DMS153 (cell line): ENCODE data around the gene GGTLC2.
"Not testable (repeated sequence)": the region's sequence is repeated elsewhere in the genome, so short reads cannot be mapped to it uniquely, and the experiment has no call there.

Source experiments
- DNase-seq: peaks from one replicate; lab custom pipeline; 2025; lab: John Stamatoyannopoulos, UW

GGTLC2 gene

DNA sequence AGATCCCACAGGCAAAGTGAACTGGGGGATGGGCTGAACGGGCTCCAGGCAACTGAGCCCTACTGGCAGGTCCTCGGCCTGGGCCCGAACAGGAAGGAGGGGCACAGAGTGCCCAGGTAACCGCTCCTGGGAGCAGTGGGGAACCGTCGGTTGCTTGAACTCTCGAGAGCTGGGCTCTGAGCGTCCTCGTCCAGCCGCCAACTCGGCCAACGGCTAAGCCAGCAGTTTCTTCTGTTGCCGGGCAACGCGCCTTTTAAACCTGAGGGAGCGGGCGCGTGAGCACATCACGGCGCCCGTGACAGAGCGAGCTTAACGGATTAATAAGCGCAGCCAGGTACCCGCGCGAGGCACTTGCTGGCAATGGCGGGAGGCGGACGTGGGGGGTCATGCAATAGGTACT, at the start of gene GGTLC2:
TSS of gene GGTLC2 (plus strand) at position 301 of the 400 bp plus-strand sequence. CDS start 1,732 bp downstream, outside the sequence.
- not testable (repeated sequence) for DNase-seq

DNA sequence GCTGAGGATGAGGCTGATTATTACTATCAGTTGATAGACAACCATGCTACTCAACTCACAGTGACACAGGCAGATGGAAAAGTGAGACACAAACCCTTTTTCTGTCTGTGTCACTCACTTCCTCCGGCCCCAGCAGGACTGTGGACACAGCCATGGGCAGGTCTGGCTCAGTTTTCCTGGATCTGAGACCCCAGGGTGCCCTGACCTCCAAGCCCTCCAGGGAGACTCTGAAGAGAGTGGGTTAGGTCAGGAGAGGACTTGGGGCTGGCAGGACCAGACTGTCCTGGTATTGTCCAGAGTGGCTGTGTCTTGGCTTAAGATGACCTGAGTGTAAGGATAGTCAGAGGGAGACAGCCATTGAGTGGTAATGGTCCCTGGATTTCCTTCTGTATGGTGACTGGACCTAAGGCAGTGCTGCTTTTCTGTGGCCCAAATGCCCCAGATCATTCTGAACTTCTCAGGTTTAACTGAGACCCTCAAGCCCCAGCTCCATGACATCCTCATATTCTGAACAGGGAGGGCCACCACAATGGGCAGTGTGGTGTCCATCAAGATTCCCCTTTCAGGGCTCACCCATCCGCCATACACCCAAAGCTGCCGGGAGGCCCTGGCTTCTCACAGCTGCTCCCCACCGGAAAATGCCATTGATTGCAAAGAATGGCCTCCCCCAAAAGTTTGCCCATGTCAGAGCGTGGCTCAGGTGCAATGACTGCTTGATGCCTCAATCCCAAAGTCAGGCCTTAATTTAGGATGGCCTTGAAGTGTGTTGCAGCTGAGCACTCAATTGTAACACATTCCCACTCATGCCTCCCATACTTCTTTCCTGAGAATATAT, 49.2 kb upstream of the GGTLC2 start:
- DNase-seq, result no peak

DNA sequence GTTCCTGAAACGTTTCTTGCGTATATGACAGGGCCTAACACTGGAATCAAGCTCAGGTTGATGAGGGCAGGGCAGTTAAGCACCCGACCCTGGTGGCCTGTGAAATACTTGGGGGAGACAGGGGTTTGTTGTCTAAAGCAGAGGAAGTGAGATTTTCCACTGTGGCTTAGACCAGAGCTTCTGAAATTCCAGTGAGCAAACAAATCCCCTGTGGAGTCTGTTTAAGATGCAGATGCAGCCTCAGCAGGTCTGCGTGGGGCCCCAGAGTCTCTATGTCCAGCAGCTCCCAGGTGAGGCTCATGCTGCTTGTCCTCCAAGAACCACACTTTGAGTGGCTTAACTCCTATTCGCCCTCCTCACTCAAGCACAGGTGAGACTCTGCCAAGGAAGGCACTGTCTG, 46.3 kb upstream of the GGTLC2 start:
- no peak for DNase-seq

DNA sequence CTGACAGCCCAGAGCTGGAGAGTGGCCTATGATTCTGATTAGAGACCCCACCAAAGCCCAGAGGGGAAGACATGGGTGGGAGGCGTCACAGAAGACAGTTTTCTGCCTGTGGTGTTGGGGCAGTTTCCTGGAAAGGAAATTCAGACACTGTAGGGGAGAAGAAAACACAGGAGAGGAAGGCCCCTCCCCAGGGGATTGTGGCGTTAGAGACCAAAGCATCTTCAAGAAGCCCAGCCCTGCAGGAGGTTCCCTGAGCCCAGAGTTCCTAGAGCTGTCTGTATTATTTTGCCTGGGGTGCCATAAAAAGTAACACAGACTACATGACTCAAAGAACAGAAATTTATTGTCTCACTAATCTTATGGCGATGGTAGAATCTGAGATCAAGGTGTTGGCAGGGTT, 45.2 kb upstream of the GGTLC2 start:
- no peak for DNase-seq

DNA sequence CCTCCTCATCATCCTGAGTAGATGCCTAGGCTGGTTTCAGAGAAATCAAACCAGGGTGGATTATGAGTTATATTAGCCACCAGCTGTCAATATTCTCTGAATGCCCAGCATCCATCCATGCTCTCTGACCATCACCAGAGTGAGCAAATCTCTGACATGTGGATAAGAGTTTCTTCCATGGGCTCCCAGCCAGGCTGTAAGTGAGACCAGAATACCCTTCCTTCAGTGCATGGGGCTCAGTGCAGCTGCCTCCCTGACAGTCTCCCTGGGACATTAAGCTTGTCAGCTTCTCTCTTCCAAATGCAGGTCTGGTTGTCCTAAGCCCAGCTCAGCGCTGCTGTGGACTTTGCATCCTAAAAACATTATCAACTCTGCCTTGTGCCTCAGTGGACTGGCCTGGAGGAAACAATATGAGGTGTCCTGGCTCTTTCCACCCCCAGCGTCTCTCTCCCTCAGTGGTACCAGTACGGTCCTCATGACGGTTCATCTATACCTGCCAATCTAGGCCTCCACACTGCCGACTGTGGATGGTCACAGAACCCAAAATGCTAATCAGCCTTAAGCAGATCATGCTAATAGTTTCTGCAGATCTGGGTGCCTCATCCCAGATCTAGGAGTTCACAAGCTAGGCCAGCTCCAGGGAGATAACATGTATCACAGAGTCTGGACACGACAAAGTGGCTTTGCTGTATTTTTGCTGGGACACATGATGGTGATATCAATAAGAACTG, 43.7 kb upstream of the GGTLC2 start:
- DNase-seq, result no peak

DNA sequence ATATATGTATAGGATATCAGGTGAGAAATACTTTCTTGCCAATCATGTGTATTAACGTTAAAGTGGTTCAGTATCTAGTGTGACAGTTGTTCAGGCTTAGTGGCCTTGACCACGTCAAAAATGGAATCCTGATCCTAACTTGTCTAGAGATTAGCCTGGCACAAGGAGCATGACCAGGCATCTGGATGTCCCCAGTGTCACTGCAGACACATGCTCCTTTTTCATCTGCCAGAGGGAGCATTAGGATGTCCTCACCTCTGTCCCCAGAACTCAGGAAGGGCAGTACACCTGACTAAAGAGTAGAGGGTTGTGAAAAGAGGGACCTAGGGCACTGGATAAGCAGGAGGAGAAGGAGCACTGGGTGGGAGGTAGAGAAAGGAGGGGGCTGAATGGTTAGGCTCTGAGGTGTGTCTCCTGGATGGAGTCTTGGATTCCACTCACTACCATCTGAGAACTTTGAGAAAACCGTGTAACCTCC, 40.9 kb upstream of the GGTLC2 start:
- no peak for DNase-seq

DNA sequence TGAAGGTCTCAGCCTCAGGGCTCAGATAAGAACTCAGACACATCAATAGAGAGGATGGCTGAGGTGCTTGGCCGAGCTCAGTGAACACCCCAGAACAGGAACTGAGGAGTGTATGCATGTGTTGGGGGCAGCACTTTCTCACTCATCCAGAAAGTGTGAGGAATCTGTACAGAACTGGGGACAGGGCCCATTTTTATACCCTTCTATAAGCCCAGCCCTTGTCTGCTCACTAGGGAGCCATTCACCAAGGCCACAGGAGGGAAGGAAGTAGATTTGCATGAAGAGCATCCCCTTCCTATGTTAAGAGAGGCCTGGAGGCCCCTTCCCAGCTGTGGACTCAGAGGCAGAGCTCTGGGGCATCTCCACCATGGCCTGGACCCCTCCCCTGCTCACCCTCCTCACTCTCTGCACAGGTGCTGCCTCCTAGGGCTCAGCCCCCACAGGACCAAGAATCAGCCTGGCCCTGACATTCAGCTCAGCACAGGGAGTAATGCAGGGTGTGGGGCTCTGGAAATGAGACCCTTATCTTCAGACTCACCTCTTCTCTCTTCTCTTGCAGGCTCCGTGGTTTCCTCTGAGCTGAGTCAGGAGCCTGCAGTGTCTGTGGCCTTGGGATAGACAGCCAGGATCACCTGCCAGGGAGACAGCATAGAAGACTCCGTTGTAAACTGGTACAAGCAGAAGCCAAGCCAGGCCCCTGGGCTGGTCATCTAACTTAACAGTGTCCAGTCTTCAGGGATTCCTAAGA, 39.9 kb upstream of the GGTLC2 start:
- no peak for DNase-seq

DNA sequence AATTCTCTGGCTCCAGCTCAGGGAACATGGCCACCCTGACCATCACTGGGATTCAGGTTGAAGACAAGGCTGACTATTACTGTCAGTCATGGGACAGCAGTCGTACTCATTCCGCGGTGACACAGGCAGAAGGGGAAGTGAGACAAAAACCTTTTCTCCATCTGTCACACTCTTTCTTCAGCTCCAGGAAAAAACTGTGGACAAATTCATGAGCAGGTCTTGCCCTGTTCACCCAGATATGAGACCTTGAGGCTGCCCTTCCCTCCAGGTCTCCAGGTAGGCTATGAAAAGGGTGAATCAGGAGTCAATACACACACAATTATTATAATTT, 39.4 kb upstream of the GGTLC2 start:
- no peak for DNase-seq

DNA sequence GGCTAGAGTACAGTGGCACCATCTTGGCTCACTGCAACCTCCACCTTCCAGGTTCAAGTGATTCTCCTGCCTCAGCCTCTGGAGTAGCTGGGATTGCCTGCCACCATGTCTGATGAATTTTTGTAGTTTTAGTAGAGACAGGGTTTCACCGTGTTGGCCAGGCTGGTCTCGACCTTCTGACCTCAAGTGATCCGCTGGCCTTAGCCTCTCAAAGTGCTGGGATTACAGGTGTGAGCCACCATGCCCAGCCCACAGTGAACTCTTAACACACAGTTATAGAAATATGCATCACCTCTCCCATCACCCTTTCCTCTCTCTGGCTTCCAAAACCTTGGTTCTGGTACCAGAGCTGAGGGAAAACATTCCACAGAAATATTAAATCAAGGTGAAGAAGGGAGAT, 36.4 kb upstream of the GGTLC2 start:
- not testable (repeated sequence) for DNase-seq

DNA sequence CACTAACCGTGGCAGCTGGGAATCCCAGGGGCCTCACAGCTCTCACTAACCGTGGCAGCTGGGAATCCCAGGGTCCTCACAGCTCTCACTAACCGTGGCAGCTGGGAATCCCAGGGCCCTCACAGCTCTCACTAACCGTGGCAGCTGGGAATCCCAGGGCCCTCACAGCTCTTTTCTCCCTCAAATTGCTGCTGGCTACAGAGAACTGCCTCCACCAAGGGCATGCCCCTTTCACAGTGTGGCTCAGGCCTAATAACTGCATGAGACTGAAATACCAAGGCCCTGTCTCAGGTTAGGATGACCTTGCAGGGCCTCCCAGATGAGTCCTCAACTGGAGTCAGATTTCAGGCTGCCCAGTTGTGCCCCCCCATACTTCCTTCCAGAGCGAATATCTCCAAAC, 35.1 kb upstream of the GGTLC2 start:
- DNase-seq, result no peak

DNA sequence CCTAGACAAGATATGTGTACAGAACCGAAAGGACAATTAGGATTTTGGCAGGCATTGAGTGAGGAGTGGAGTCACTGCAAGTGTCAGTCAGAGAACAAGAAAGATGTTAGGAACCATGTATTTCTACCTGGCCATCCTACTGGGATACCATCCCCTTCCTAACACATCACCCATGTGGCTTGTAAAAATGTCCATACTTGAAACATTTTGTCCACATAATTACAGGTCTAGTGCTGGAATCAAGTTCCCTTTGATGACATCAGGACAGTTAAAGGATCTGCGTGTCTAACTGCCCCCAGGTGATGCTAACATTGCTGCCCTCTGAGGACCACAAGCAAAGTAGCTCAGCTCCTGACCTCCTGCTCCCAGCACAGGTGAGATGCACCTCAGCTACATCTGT, 31.9 kb upstream of the GGTLC2 start:
- DNase-seq, result no peak

DNA sequence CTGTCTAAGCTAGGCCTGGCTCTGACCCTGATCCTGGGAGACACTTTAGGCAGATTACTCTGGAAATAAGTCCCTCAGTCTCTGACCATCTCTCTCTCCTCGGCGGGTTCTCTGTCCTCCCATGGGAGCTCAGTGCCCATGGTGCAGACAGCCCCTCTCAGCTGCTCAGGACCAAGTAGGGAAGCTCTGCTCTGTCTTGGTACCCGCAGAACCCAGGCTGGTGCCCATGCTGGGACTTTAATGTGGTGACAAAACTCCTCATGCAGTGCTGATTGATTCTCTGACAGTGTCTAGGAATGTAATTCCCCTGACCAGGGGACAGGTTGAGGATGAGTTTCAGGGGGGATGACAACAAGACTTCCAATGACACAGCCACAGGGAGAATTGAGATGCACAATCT, 30.3 kb upstream of the GGTLC2 start:
- DNase-seq, result no peak

DNA sequence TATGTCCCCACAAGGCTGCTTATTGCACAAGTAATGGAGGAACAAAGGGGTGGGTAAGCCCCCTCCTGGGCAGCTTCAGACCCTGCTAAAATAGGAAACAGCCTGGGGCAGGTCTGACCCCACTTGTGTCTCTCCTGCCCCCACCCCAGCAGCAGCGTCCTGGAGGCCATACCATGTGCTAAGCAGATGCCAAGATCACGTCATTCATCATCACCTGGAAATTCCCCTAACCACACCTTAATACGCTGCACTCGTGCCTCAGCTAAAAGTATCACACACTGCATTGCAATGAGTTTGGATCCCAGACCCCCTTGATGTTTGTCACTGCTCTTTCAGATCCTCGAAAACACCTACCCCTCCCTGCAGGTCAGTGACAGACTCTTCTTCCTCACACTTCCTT, 27.8 kb upstream of the GGTLC2 start:
- no peak for DNase-seq

DNA sequence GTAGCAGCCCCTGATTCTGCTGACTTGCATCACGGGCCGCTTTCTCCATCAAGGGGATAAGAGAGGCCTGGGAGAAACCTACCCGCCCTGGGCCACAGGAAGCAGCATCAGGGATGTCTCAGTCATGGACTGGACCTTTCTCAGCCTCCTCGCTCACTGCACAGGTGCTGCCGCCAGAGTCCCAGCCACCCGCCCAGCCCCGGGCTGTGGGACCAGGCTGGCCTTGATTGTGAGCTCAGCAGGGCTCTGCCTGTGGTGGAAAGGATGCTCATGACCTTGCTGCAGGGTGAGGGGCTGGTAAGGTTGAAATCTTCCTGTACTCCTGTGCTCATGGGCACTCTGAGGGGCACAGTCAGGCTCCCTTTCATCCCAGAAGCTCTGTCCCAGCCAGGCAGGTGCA, 26.0 kb upstream of the GGTLC2 start:
- no peak for DNase-seq

DNA sequence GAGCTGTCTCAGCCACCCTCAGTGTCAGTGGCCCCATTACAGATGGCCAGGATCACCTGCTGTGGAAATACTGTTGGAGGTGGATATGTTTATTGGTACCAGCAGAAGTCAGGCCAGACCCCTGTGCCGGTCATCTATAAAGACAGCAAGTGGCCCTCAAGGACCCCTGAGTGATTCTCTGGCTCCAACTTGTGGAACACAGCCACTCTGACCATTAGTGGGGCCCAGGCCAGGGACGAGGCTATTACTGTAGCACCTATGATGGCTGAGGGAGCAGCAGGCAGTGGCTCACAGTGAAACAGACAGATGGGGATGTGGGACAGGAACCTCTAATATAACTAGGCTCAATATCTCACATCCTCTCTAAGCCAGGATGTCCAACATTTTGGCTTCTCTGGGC, 25.5 kb upstream of the GGTLC2 start:
- DNase-seq, result no peak

DNA sequence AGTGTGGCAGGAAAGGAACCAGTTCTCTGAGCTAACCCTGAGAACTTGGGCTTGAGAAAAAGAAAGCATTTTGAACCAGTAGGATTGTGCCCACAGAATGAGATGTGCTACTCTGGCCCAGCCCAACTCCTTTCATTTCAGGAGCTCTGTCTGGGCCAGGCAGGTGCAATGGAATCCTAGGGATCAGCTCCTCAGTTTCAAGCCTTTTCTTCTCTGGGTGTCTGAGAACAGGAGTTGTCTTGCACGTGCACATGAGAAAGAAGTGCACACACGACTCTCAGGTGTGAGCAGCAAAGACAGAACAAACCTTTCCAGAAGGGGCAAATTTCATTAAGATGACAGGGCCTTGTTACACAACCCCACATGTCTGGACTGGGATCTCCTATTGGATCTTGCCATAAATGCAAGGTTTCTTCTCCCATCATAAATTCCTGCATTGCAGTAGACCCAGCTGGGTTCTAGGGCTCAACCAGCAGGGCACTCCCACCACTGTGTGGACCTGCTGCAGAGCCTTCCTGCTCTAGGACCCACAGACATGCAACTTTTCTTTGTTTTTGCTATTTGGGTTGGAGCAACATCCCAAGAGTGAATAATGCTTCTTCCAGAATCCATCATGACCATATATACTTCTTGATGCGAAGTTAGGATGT, 24.5 kb upstream of the GGTLC2 start:
- no peak for DNase-seq

DNA sequence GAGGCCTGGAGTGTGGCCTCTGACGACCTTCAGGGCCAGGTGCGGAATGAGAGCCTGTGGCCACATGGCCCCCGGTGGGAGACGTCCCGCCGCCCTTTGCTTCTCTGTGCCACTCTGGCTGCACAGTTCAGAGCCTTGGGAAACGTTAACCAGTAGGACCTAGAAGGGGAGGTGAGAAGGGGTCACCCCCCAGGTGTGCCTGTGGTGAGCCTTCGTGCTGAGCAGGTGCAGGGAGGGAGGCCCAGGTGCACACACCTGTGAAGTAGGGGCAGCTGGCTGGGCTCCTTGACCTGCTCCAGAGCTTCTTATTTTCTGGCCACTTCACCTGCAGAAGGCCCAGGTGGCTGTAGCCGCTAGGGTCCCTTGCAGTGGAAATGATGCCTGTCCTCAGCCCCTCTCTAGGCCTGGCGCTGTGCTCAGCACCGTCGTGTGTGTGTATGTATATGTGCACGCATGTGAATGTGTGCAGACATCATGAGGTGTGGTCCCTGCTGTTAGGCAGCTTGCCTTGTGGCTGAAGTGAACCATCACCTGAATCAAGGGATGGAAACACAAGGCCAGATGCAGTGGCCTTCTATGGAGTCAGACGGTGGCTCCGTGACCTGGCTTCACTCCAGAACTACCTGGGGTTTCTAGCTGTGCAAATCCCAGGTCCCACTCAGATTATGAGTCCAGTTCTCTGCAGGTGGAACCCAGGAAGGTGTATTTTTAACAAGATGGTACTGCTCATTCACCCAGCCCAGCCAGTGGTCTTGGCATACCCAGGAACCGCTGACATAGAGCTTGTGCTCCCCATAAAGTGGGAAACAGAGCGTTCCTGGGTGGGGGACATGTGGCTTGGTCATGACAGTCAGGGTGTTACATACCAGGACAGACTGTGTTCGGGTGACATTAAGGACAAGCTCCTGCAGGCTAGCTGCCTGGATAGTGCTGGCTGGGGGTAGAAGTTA, 15.6 kb upstream of the GGTLC2 start:
- not testable (repeated sequence) for DNase-seq

DNA sequence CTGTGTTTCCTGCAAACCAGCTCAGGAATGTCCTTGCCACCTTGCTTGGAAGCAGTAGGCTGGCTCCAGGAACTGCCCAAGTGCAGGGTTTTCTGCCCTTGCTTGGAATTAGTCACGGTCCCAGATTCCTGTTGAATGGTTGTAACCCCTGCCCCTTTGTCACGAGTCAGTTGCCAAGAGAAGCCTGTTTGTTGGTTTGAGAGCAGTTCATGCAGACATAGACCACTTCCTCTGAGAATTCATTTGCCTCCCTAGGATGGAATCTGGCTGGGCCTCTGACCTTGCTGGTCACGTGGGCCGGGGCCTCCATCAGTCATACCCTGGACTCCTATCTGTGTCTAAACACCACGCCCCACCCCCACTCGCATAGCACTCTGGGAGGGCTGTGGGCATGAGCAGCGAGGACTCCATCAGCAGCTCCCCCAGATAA, 13.2 kb upstream of the GGTLC2 start:
- DNase-seq, result not testable (repeated sequence)

DNA sequence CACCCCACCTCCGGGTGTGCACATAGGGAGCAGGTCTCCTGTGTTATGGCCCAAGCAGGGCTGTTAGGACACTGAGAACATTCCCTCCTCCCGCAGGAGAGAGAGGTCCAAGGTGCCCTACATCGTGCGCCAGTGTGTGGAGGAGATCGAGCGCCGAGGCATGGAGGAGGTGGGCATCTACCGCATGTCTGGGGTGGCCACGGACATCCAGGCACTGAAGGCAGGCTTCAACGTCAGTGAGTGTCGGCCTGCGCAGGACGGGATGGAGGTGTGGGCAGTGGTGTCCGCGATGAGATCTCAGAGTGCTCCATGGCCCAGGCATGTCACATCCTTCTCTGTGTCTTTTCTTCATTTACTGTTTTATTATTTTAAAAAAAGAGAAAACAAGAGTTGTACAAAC, 12.2 kb upstream of the GGTLC2 start:
- not testable (repeated sequence) for DNase-seq

DNA sequence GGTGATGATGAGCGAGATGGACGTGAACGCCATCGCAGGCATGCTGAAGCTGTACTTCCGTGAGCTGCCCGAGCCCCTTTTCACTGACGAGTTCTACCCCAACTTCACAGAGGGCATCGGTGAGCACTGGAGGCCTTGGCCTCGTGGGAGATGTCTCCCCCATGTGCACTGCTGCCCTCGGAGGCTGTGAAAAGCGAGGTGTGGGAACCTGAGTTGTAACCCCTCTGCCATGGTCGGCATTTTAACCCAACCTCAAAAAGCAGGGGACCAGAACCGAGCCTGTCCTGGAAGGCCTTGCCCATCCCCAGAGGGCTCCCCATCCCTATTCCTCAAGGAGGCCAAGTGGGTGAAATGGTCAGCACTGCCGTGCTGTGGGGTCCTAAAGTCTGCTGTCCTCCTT, 10.9 kb upstream of the GGTLC2 start:
- not testable (repeated sequence) for DNase-seq

DNA sequence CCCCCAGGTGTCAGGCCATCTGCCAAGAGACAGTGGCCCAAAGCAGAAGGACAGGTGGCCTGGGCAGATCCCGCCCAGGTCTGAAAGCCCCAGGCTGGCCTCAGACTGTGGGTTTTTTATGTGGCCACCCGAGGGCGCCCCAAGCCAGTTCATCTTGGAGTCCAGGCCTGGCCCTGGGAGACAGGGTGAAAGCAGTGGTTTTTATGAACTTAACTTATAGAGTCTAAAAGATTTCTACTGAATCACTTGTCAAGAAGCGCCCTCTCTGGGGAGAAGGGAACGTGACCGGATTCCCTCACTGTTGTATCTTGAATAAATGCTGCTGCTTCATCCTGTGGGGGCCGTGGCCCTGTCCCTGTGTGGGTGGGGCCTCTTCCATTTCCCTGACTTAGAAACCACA, 8.2 kb upstream of the GGTLC2 start:
- DNase-seq, result not testable (repeated sequence)
